ENCODE data around the gene PDE1C. TPM values are rescaled to one million over a fixed set of nuclear protein-coding genes. Genes with fewer than 3 reads are reported as not detected.

PDE1C gene
- total RNA-seq, 1 donor from 2014 or later: 1.2 TPM

DNA sequence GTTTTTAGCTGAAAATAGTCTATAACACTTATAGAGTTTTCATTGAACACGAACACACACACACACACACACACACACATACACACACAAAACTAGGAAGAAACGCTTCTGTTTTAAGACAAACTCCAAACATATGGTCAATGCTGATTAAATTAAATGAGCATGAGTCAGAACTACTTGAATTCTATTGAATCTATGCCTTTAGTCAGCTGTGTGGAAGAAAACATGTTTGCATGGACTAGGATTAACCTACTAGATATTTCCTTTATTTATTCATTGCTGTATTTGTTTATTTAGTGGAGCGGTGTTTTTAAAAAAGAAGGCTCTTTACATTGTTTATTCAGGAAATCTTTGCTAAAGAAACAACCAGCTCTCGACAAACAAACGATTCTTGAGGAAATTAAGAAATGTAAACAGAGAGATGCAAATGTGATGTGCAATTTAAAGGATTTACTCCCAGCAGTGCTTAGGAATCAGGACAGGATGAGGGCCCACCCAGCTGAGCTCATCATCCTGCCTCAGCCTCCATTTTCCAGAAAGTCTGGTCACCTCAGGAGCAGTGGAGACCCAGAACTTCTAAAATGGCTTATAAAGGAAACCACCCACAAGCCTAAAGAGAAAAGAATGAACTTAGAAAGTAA, 83.2 kb downstream of the PDE1C start:
- DNase-seq: peak; percentile 56

DNA sequence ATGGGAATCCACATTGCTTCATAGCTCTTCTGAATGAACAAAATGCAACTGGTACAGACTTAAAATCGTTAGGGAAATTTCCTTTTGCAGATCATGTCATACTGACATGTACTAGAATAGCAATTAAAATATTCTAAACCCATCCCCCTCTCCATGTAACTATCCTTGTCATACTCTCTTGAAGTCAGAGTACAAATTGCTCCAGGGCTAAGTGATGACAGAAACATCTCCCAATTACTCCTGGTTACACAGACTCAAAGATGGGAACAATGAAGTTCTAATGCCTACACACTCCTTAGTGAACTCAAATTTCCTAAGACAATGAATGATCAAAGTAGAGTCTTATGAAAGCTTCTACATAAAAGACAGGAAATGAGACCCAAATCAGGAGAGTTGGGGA, 87.2 kb downstream of the PDE1C start:
- no peak for DNase-seq

DNA sequence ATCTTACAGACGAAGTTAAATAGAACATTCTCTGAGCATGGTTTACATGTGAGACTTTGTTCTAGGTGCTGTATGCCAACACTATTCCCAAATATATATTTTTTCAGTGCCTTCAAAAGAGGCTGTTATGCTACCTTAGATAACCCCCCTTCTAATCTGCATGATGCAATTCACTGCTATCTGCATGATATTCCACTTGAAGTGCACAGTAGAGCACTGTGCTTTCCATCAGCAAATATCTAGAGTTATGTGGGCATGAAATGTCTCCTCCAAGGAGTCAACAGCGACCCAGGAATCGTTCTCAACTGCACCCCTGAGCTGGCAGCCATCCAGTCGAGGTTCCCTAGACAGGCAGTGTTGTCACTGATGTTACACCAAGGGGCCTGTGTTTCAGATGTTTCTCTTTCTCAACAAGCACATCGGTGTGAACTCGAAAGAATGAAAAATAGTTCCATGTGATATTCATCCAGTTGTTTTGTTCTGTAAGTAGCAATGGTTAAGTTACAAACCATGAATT, 88.3 kb downstream of the PDE1C start:
- DNase-seq: no peak

- no peak for DNase-seq
Measured at GRCh38 chr7:31979690-31980330, 90.4 kb downstream of the PDE1C start.

GRCh38 chr7:31975546-31975945, 94.7 kb downstream of the PDE1C start:
- DNase-seq: no peak

- DNase-seq: no peak
Measured at GRCh38 chr7:31974351-31974750, 95.9 kb downstream of the PDE1C start.

DNA sequence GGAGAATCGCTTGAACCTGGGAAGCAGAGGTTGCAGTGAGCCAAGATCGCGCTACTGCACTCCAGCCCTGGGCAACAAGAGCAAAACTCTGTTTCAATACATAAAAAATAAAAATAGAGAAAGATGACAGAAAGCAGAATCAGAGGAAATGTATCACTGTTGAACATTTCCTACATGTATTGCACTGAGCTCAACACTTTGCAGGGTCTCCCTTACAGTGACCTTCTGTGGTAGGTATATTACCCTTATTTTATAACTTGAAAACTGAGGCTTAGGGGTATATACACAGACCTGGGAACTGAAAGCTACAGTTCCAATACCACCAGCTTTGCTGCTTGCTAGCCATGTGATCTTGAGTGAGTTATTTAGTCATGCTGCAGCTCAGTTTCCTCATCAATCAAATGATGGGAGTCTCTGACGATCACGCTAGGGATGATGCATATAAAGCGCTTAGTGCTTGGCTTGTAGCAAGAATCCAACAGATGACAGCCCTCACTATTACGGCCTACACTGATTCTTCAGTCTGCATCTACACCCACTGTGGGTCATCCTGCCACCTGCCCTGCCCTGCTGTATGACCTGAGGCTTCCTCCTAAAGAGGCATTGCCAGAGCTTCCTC, 99.0 kb downstream of the PDE1C start:
- no peak for DNase-seq

- DNase-seq: no peak
Measured at GRCh38 chr7:31970501-31970900, 99.7 kb downstream of the PDE1C start.

DNA sequence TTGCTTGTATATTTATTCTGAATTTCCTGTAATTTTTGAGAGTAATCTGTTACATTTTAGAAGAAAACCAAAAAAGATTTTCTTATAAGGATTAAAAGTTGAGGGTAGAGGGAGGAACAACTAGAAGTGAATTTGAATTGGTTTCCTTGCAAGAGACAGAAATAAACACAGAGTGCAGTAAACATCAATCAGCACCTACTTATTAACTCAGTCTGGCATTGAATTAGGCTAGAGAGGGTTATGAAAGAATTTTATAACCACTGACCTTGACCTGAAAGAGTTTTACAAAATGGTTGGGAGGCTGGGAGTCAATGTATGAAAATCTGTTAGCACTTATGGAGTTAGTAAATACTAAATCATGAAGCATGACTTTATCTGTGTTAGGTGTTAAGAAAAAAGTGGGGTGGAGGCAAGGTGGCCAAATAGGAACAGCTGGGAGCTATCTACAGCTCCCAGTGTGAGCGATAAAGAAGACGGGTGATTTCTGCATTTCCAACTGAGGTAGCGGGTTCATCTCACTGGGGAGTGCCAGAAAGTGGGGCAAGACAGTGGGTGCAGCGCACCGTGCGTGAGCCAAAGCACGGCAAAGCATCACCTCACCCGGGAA, 106.5 kb downstream of the PDE1C start:
- DNase-seq: no peak

DNA sequence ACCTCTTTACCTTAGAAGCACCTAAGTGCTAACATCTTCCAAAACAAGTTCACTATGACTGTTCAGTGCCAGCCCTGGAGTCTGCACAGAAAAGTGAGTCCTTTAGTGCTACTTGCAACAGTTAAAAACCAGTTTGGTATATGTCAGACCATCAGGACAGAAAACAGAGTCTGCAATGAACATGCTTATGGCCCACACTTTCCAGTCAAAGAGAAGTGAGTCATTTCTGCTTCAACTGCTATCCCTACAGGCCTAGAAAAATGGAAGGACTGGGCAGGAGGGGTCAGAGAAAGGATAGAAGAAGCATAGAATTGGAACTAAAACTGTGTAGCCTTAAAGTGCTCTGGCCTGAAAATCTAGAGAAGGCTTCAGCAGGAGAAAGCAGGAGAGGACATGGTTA, 108.0 kb downstream of the PDE1C start:
- DNase-seq: no peak

- no peak for DNase-seq
Measured at GRCh38 chr7:31958226-31958625, 112.0 kb downstream of the PDE1C start.

DNA sequence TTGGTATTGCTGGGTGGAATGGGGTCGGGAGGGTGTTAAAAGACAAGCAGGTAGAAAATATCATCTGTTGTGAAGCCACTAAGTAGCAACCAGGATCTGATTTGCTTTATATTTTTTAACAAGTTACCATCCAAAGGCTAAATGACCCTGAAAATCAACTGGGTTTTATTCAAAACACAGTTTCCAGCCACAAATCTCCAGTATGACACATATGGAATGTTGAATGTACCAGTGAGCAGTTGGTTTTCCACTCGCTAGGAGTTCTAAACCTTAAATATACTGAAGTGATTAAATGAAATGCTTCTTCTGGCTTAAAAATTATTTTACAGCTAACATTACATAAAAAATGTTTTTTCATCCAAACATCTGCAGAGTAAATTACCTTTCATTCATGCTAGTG, 112.5 kb downstream of the PDE1C start:
- no peak for DNase-seq

GRCh38 chr7:31957090-31957720, 113.0 kb downstream of the PDE1C start:
- no peak for DNase-seq

GRCh38 chr7:31955641-31956040, 114.6 kb downstream of the PDE1C start:
- DNase-seq: no peak

DNA sequence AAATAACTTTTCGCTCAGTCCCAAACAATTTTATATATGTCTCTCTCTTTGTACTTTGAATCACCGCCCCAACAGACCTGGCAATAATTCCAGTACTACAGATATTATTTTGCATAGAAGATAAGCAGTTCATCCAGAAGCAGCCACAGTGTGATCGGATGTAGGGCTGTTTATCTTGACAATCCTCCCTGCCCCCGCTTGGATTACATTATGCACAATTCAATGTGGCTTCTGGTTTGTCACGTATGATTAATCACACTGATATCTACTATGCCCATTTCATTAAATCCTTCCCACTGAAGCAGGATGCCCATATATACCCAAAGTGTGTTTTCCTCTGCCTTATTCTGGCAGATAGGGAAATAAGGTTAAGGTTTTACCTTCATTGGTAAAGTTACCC, 115.2 kb downstream of the PDE1C start:
- DNase-seq: no peak

- no peak for DNase-seq
Measured at GRCh38 chr7:31954500-31954899, 115.7 kb downstream of the PDE1C start.

- no peak for DNase-seq
Measured at GRCh38 chr7:31953432-31953831, 116.8 kb downstream of the PDE1C start.

DNA sequence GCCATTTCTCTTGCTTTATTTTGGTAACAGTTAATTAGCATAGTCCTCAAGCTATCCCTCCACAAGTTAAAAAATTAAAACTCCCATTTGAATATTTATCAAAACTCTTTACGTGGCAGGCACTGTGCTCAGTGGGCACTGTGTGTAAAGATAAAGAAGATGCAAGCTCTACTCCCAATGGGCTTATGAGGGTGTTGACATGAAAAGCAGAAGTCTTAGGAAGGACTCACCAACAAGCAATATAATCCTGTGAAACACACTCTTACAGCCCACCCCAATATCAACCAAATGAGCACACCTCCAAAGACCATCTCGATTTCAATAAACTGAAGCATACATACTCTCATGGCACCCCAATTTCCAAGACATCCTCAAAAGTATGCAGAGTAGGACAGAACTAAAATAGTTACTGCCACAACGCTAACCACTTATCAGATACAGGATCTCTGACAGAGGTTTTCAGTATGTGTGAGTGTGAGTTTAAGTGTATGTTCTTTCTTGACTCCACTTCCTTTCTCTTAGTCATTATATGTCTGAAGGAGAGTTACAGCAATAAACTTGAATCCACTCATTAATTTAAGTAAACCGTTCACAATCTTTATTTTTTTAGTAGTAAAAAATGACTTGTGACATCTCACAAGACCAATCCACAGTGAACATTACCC, 120.0 kb downstream of the PDE1C start:
- no peak for DNase-seq

- no peak for DNase-seq
Measured at GRCh38 chr7:31948029-31948428, 122.2 kb downstream of the PDE1C start.

- DNase-seq: no peak
Measured at GRCh38 chr7:31940167-31940566, 130.0 kb downstream of the PDE1C start.

DNA sequence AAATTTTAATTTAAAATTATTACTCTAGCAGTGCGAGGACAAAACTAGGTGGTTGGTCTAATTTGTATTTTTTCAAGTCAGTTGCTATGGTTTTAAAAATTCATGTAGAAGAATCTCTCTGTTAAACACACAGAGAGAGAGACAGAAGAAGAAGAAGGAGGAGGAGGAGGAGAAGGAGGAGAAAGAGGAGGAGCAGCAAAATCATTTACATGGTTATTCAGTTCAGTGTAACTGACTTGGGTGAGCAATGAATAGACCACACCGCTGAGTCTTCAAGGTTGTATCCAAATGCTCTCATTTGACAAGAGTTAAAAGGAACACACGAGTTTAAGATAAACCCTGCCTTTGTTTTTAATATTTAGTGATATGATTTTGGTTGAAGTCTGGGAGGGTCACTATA, 131.1 kb downstream of the PDE1C start:
- DNase-seq: no peak

- no peak for DNase-seq
Measured at GRCh38 chr7:31938650-31939049, 131.6 kb downstream of the PDE1C start.

DNA sequence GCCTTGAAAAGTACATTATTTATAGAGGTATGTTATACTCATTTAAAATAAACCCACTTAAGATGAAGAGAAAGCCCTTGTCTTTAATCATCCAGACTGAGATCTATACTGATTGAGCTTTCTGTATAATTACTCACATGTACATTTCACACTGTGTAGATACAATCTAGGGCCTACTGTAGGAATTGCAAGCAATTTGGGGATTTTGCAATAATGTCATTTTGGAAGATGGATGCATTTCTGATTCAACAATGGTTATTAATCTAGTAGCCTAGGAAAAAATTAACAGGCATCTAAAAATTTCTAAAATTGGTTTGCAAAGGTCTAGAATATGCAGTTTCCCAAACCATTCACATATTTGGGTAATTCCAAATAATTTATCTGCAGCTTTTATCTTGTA, 132.2 kb downstream of the PDE1C start:
- DNase-seq: no peak
